Retinal pigment epithelial cell (primary cell): Measurements from ENCODE around the gene PIGQ.

ENCODE experiments used
- DNase-seq: peaks from one replicate; pipeline ENCODE4 v3.0.0-alpha.2; 2010; ENCODE audit warnings: low read depth
- H3K4me3 ChIP-seq: 2 replicates; pipeline ENCODE4 v1.5.1; 2011; ENCODE audit warnings: mild to moderate bottlenecking, low read length, control low read depth, moderate library complexity
- TF ChIP-seq, protein P1 (sequence below): conservative IDR thresholded peaks from 2 replicates; pipeline ENCODE4 v1.5.1; 2011; ENCODE audit warnings: low read depth, low read length, control low read depth, inconsistent platforms

PIGQ gene

DNA sequence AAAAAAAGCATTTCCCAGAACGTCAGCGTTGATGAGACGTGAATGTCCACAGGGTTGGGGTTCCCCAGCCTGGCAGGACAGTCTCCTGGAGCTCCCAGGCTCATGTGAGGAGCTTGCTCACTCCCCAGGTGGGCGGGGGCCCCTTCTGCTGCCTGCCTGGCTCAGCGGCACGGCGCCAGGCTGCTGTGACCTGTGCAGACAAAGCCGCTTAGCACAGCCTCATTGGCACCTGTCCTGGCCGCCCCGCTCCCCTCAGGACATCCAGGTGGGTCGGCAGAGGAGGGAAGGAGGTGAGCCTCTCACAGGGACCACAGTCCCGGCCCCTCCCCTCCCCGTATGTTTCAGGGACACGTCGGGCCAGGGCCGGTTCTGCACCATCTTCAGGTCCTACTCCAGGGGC is 48.1 kb downstream of the PIGQ start:
- no peak for DNase-seq
- no peak overlapping the region for H3K4me3 ChIP-seq
- TF ChIP-seq, protein P1, sequence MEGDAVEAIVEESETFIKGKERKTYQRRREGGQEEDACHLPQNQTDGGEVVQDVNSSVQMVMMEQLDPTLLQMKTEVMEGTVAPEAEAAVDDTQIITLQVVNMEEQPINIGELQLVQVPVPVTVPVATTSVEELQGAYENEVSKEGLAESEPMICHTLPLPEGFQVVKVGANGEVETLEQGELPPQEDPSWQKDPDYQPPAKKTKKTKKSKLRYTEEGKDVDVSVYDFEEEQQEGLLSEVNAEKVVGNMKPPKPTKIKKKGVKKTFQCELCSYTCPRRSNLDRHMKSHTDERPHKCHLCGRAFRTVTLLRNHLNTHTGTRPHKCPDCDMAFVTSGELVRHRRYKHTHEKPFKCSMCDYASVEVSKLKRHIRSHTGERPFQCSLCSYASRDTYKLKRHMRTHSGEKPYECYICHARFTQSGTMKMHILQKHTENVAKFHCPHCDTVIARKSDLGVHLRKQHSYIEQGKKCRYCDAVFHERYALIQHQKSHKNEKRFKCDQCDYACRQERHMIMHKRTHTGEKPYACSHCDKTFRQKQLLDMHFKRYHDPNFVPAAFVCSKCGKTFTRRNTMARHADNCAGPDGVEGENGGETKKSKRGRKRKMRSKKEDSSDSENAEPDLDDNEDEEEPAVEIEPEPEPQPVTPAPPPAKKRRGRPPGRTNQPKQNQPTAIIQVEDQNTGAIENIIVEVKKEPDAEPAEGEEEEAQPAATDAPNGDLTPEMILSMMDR = no peak

DNA sequence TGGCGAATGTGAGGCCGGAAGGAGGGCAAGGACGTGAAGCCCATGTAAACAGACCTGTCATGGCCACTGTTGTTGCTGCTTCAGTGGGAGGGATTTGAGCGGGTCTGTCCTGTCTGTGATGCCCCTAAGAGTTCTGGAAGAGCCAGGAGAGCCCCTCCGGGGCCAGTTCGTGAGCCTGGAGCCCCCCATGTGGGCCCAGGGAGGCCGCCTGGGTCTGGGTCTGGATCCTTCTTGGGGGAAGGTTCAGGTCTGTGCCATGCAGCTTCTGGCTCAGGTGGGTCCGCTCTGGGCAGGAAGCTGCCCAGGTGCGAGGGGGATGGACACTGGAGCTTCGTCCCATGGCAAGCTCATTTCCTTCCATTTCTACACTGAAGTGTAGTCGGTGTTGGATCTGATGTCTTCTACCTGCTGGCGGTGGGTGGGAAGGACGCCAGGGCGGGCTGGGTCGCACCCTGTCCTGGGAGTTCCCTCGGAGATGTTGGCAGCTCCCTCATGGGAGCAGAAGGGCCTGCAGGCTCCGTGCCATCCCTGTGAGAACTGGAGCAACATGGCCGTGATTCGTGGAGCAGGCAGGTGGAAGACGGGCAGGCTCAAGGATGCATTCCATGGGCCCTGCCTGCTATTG is 49.8 kb downstream of the PIGQ start:
- TF ChIP-seq, protein P1 = no peak
- DNase-seq = no peak
- H3K4me3 ChIP-seq = no peak overlapping the region

DNA sequence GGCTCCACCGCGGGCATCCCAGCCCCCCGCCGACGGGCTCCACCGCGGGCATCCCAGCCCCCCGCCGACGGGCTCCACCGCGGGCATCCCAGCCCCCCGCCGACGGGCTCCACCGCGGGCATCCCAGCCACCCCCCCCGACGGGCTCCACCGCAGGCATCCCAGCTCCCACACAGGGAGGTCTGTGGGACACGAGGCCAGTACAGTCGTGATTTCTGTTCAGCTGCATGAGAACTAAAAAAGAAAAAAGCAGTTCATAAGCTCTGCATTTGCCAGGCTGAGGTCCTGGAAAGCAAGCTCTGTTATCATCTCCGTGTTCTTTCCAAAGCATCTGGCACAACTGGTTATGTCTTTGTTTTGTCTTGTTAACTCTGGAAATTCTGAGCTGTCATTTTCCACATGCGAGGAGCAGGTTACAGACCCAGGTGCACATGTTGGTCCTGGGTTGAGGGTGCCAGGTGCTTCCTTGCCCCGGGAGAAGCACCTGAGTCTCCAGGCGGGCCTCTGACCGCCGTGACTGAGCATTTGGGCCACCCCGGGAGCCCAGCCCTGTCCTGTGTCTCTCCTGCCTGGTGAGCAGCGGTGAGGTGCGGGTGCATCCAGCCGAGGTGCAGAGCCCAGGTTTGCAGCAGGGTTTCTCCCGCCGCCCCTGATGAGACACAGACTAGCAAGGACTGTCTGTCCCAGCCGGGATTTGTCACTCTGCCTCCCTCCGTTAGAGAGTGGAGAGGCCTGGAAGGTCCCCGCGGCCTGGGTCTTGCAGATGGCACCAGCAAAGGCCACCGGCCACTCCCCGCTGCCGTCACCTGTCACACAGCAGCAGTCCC is 51.1 kb downstream of the PIGQ start:
- TF ChIP-seq, protein P1 = no peak
- no peak for DNase-seq
- no peak overlapping the region for H3K4me3 ChIP-seq

DNA sequence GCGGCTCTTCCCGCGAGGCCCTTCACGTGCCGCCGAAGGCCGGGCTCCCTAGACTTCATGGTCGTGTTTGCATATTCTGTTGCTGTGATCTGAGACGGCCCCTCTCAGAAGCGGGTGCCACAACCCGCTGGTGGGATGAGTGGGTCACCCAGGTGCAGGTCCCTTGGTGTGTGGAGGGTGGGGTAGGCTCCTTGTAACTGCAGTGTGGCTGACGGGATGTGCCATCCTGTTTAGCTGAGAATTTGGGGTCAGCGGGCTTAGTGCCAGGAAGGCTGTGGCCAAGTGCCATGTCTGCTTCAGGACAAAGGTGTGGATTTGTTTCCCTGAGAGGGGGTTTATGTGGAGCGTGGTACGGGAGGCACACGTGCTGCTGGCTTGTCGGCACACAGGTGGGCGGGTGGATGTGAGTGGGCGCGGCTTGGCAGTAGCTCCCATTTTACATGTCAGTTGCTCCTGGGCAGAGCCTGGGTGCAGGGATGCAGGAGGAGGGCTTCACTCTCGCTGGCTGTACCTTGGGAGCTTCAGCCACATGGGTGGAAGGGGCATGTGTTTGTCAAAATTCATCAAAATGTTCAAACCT is 51.8 kb downstream of the PIGQ start:
- H3K4me3 ChIP-seq = no peak overlapping the region
- DNase-seq = no peak
- TF ChIP-seq, protein P1 = no peak

DNA sequence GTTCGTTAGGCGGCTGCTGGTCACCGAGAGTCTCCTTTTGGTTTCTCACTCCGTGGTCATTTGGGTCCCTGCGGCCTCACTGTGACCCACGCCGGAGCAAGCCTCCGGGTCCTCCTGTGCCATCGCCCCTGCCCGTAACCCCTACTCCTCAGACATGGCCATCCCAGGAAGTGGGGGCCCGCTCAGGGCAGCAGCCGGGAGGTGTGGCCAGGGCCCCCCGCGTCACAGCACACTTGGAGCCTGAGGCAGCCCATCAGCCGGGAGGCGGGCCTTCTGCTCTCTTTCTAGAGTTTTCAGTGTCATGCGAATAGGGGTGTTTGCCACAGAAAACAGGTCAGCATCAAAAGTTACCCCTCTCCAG is 53.1 kb downstream of the PIGQ start:
- TF ChIP-seq, protein P1 = no peak
- no peak for DNase-seq
- no peak overlapping the region for H3K4me3 ChIP-seq

DNA sequence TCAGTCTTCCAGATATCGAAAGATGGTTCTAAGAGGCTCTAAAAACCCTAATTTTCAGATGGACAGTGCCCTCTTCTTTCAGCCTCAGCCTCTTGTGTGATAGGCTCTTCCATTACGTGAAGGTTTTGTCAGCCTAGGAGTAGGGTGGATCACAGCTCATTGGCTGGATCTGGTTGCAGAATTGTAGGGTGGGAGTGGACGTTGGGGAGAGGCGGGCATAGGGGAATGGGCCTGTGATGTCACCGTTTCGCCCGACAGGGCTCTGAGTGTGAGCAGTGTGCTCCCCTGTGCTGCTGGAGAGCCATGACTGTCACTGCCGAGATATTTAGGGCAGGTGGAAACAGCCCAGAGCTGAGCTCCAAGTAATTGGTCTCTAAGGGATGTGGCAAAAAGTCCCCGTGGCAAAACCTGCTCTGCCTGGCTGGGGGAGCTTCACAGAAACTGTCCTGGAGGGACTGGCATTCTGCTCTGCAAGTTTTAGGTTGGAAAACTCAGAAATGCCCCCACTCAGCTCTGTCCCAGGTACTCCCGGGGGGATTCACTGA is 54.8 kb downstream of the PIGQ start:
- no peak for DNase-seq
- H3K4me3 ChIP-seq = no peak overlapping the region
- TF ChIP-seq, protein P1 = no peak
